ENCODE results near the gene SLC39A10.
"Not testable (repeated sequence)": the region's sequence is repeated elsewhere in the genome, so short reads cannot be mapped to it uniquely, and the experiment has no call there.

Gene SLC39A10

GRCh38 chr2:195659114-195659513 is 2.1 kb downstream of the SLC39A10 start:
- peak; percentile 39 for DNase-seq (ENCODE audit: low spot score)
- in situ Hi-C loops (cut with MboI; ENCODE audit: low pct_unique_long_range_greater_than_20kb, low sequenced_read_pairs, unreplicated experiment): loop anchor here (25.0 kb wide), 3 partner anchors 172 to 403 kb away; partner anchors contain the start of gene DNAH7
- TF ChIP-seq CTCF (IDR thresholded peaks at IDR 0.05; ENCODE audit: extremely low read depth, insufficient read depth, missing control alignments): no peak

GRCh38 chr2:195659982-195660890 is 3.2 kb downstream of the SLC39A10 start:
- in situ Hi-C loops (cut with MboI; ENCODE audit: low pct_unique_long_range_greater_than_20kb, low sequenced_read_pairs, unreplicated experiment): loop anchor here (25.0 kb wide), 3 partner anchors 173 to 402 kb away; partner anchors contain the start of gene DNAH7
- TF ChIP-seq CTCF (IDR thresholded peaks at IDR 0.05; ENCODE audit: extremely low read depth, insufficient read depth, missing control alignments): peak; percentile 78
- peak; percentile 48 for DNase-seq (ENCODE audit: low spot score)

- DNase-seq (ENCODE audit: low spot score): no peak
- in situ Hi-C loops (cut with MboI; ENCODE audit: low pct_unique_long_range_greater_than_20kb, low sequenced_read_pairs, unreplicated experiment): loop anchor here (25.0 kb wide), 3 partner anchors 175 to 400 kb away; partner anchors contain the start of gene DNAH7
- no peak for TF ChIP-seq CTCF (IDR thresholded peaks at IDR 0.05; ENCODE audit: extremely low read depth, insufficient read depth, missing control alignments)
Measured at GRCh38 chr2:195662138-195662537, 5.1 kb downstream of the SLC39A10 start.

GRCh38 chr2:195663007-195663406 is 6.0 kb downstream of the SLC39A10 start:
- in situ Hi-C loops (cut with MboI; ENCODE audit: low pct_unique_long_range_greater_than_20kb, low sequenced_read_pairs, unreplicated experiment): loop anchor here (25.0 kb wide), 3 partner anchors 176 to 399 kb away; partner anchors contain the start of gene DNAH7
- DNase-seq (ENCODE audit: low spot score): no peak
- TF ChIP-seq CTCF (IDR thresholded peaks at IDR 0.05; ENCODE audit: extremely low read depth, insufficient read depth, missing control alignments): no peak

GRCh38 chr2:195664528-195664927 is 7.5 kb downstream of the SLC39A10 start:
- no peak for DNase-seq (ENCODE audit: low spot score)
- in situ Hi-C loops (cut with MboI; ENCODE audit: low pct_unique_long_range_greater_than_20kb, low sequenced_read_pairs, unreplicated experiment): loop anchor here (25.0 kb wide), 3 partner anchors 177 to 398 kb away; partner anchors contain the start of gene DNAH7
- TF ChIP-seq CTCF (IDR thresholded peaks at IDR 0.05; ENCODE audit: extremely low read depth, insufficient read depth, missing control alignments): no peak

- DNase-seq (ENCODE audit: low spot score): not testable (repeated sequence)
- in situ Hi-C loops (cut with MboI; ENCODE audit: low pct_unique_long_range_greater_than_20kb, low sequenced_read_pairs, unreplicated experiment): loop anchor here (25.0 kb wide), 3 partner anchors 178 to 397 kb away; partner anchors contain the start of gene DNAH7
Measured at GRCh38 chr2:195665153-195665552, 8.1 kb downstream of the SLC39A10 start.
